ENCODE data around the gene GID8. TPM values are rescaled to one million over a fixed set of nuclear protein-coding genes. Genes with fewer than 3 reads are reported as not detected.

GID8 gene
- polyA plus RNA-seq, 1 donor from 2014 or later: 54.8 TPM

- Histone ChIP-seq H4K20me1 (ENCODE audit: insufficient read depth) (peaks cover 47% of the 10 kb centered on the region), H3K36me3 (ENCODE audit: insufficient read depth, low read length) (no peaks in the 10 kb centered on the region), H3K4me3 (ENCODE audit: low read length) (no peak overlapping the region), H3K27me3 (ENCODE audit: insufficient read depth, low read depth, low read length) (no peaks in the 10 kb centered on the region), H3K4me2 (ENCODE audit: low read length) (no peak overlapping the region), H3K79me2 (replicated peaks; ENCODE audit: insufficient read depth, low read length) (peaks cover 98% of the 10 kb centered on the region), H3K9me3 (ENCODE audit: low read length) (no peaks in the 10 kb centered on the region), H2AFZ (ENCODE audit: low read depth, low read length) (no peak overlapping the region), H3K9ac (ENCODE audit: low read length) (no peak overlapping the region), H3K9me2 (ENCODE audit: insufficient read depth, low read length) (no peaks in the 10 kb centered on the region), H3F3A (ENCODE audit: insufficient read depth, low read length, poor library complexity, severe bottlenecking) (no peaks in the 10 kb centered on the region), H3K27ac (ENCODE audit: low read length) (no peak overlapping the region)
- no peak for TF ChIP-seq SMC3 (conservative IDR thresholded peaks at IDR 0.05; ENCODE audit: poor library complexity)
- TF ChIP-seq MXI1 (conservative IDR thresholded peaks at IDR 0.05; ENCODE audit: poor library complexity, severe bottlenecking): no peak
- TF ChIP-seq, protein P1, sequence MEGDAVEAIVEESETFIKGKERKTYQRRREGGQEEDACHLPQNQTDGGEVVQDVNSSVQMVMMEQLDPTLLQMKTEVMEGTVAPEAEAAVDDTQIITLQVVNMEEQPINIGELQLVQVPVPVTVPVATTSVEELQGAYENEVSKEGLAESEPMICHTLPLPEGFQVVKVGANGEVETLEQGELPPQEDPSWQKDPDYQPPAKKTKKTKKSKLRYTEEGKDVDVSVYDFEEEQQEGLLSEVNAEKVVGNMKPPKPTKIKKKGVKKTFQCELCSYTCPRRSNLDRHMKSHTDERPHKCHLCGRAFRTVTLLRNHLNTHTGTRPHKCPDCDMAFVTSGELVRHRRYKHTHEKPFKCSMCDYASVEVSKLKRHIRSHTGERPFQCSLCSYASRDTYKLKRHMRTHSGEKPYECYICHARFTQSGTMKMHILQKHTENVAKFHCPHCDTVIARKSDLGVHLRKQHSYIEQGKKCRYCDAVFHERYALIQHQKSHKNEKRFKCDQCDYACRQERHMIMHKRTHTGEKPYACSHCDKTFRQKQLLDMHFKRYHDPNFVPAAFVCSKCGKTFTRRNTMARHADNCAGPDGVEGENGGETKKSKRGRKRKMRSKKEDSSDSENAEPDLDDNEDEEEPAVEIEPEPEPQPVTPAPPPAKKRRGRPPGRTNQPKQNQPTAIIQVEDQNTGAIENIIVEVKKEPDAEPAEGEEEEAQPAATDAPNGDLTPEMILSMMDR (IDR thresholded peaks at IDR 0.05; ENCODE audit: poor library complexity, severe bottlenecking): no peak
- TF ChIP-seq EZH2 (IDR thresholded peaks at IDR 0.05; ENCODE audit: borderline replicate concordance, insufficient read depth, low read length, poor library complexity, severe bottlenecking): no peak
- TF ChIP-seq, protein P2, sequence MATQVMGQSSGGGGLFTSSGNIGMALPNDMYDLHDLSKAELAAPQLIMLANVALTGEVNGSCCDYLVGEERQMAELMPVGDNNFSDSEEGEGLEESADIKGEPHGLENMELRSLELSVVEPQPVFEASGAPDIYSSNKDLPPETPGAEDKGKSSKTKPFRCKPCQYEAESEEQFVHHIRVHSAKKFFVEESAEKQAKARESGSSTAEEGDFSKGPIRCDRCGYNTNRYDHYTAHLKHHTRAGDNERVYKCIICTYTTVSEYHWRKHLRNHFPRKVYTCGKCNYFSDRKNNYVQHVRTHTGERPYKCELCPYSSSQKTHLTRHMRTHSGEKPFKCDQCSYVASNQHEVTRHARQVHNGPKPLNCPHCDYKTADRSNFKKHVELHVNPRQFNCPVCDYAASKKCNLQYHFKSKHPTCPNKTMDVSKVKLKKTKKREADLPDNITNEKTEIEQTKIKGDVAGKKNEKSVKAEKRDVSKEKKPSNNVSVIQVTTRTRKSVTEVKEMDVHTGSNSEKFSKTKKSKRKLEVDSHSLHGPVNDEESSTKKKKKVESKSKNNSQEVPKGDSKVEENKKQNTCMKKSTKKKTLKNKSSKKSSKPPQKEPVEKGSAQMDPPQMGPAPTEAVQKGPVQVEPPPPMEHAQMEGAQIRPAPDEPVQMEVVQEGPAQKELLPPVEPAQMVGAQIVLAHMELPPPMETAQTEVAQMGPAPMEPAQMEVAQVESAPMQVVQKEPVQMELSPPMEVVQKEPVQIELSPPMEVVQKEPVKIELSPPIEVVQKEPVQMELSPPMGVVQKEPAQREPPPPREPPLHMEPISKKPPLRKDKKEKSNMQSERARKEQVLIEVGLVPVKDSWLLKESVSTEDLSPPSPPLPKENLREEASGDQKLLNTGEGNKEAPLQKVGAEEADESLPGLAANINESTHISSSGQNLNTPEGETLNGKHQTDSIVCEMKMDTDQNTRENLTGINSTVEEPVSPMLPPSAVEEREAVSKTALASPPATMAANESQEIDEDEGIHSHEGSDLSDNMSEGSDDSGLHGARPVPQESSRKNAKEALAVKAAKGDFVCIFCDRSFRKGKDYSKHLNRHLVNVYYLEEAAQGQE (IDR thresholded peaks at IDR 0.05; ENCODE audit: borderline replicate concordance): no peak
- TF ChIP-seq RAD21 (conservative IDR thresholded peaks at IDR 0.05): no peak
- TF ChIP-seq EP300 (conservative IDR thresholded peaks at IDR 0.05; ENCODE audit: poor library complexity, severe bottlenecking): no peak
- no peak for TF ChIP-seq POLR2AphosphoS5 (IDR thresholded peaks at IDR 0.05)
- TF ChIP-seq TAF1 (IDR thresholded peaks at IDR 0.05; ENCODE audit: low read depth): no peak
These were observed 19.8 kb upstream of the GID8 start for GRCh38 chr20:62918147-62918546.

DNA sequence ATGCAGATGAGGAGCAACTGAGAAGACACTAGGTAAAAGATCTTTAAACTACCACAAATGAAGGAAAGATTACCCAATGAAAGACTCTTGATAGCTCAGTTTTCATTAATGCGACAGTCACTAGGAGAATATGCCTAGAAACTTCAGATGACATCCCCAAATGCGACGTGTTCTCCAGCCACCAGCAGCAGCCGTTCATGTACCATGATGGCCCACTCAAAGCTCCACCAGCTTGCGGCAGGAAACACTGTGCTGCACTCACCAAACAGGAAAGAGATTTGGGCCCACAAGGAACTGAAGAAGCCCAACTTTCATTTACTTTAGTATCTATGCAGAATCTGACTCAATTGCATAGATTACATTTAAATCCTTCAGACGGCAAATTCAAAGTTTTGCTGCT, 19.1 kb upstream of the GID8 start:
- Histone ChIP-seq H4K20me1 (ENCODE audit: insufficient read depth) (peaks cover 47% of the 10 kb centered on the region), H3F3A (ENCODE audit: insufficient read depth, low read length, poor library complexity, severe bottlenecking) (no peaks in the 10 kb centered on the region)
- TF ChIP-seq EP300 (conservative IDR thresholded peaks at IDR 0.05; ENCODE audit: poor library complexity, severe bottlenecking): no peak
- TF ChIP-seq, protein P2 (IDR thresholded peaks at IDR 0.05; ENCODE audit: borderline replicate concordance): no peak
- TF ChIP-seq EZH2 (IDR thresholded peaks at IDR 0.05; ENCODE audit: borderline replicate concordance, insufficient read depth, low read length, poor library complexity, severe bottlenecking): no peak
- TF ChIP-seq SMC3 (conservative IDR thresholded peaks at IDR 0.05; ENCODE audit: poor library complexity): no peak
- TF ChIP-seq TAF1 (IDR thresholded peaks at IDR 0.05; ENCODE audit: low read depth): no peak
- no peak for TF ChIP-seq RAD21 (conservative IDR thresholded peaks at IDR 0.05)

More for the DNA sequence above, 19.1 kb upstream of the GID8 start:
- peaks cover 98% of the 10 kb centered on the region for H3K79me2 ChIP-seq (replicated peaks; ENCODE audit: insufficient read depth, low read length)
- no peak overlapping the region for H2AFZ ChIP-seq (ENCODE audit: low read depth, low read length)
- H3K36me3 ChIP-seq (ENCODE audit: insufficient read depth, low read length): no peaks in the 10 kb centered on the region
- no peaks in the 10 kb centered on the region for H3K9me2 ChIP-seq (ENCODE audit: insufficient read depth, low read length)
- H3K27ac ChIP-seq (ENCODE audit: low read length): no peak overlapping the region
- H3K9me3 ChIP-seq (ENCODE audit: low read length): no peaks in the 10 kb centered on the region
- H3K9ac ChIP-seq (ENCODE audit: low read length): no peak overlapping the region
- H3K4me2 ChIP-seq (ENCODE audit: low read length): no peak overlapping the region
- H3K27me3 ChIP-seq (ENCODE audit: insufficient read depth, low read depth, low read length): no peaks in the 10 kb centered on the region
- no peak overlapping the region for H3K4me3 ChIP-seq (ENCODE audit: low read length)
